ENCODE results near the gene STAG1. TPM values are rescaled to one million over a fixed set of nuclear protein-coding genes. Genes with fewer than 3 reads are reported as not detected.
"Not testable (repeated sequence)": the region's sequence is repeated elsewhere in the genome, so short reads cannot be mapped to it uniquely, and the experiment has no call there.

STAG1 gene
- total RNA-seq, 1 donor from 2014 or later, result 24.1 TPM

DNA sequence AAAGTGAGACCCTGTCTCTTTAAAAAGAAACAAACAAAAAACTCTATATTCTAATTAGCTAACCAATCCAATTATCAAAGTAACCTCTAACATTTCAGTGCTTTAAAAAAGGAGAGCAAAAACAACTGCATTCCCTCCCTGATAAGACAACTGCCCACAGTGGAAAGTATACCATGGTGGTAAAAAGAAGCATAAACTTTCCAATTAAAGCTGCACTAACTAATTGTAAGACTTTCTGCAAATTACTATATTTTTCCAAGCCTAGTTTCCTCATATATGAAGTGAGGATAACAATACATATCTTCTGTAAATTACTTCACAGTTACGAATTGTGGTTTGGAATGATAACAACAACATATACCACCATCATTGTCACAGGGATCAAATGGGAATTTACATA, 35.5 kb downstream of the STAG1 start:
- H3K9me3 Mint-ChIP-seq (ENCODE audit: unreplicated experiment), result no peaks in the 10 kb centered on the region
- peaks cover 93% of the 10 kb centered on the region for H3K79me2 ChIP-seq (ENCODE audit: insufficient read depth, low read length)

DNA sequence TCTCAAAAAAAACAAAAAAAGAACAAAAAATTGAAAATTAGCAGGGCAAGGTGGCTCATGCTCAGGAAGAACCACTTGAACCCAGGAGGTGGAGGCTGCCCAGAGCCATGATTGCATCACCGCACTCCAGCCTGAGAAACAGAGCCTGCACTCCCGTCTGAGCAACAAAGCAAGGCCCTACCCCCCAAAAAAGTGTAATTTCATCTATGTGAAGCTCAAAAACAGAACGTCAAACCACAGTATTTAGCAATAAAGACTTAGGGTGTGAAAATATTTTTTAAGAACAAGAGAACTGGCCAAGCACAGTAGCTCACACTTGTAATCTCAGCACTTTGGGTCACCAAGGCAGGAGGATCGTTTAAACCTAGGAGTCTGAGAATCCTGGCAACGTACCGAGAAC, 38.2 kb downstream of the STAG1 start:
- DNase-seq (ENCODE audit: low read depth) (no peak), FAIRE-seq (no peak)
- peaks cover 38% of the 10 kb centered on the region for H4K20me1 ChIP-seq (ENCODE audit: insufficient read depth, low read length)
- no peak overlapping the region for H3K9ac ChIP-seq (ENCODE audit: low read length)
- peaks cover 95% of the 10 kb centered on the region for H3K79me2 ChIP-seq (ENCODE audit: insufficient read depth, low read length)
- no peaks in the 10 kb centered on the region for H3K27me3 ChIP-seq (ENCODE audit: insufficient read depth, low read length)
- H3K4me1 ChIP-seq (ENCODE audit: insufficient read depth, low read length), result no peaks in the 10 kb centered on the region
- no peak for TF ChIP-seq EZH2 (IDR thresholded peaks at IDR 0.05; ENCODE audit: insufficient read depth, low read length)
- TF ChIP-seq, protein P1, sequence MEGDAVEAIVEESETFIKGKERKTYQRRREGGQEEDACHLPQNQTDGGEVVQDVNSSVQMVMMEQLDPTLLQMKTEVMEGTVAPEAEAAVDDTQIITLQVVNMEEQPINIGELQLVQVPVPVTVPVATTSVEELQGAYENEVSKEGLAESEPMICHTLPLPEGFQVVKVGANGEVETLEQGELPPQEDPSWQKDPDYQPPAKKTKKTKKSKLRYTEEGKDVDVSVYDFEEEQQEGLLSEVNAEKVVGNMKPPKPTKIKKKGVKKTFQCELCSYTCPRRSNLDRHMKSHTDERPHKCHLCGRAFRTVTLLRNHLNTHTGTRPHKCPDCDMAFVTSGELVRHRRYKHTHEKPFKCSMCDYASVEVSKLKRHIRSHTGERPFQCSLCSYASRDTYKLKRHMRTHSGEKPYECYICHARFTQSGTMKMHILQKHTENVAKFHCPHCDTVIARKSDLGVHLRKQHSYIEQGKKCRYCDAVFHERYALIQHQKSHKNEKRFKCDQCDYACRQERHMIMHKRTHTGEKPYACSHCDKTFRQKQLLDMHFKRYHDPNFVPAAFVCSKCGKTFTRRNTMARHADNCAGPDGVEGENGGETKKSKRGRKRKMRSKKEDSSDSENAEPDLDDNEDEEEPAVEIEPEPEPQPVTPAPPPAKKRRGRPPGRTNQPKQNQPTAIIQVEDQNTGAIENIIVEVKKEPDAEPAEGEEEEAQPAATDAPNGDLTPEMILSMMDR (IDR thresholded peaks at IDR 0.05; ENCODE audit: insufficient read depth, low read depth, low read length), result no peak
- H3K9me3 Mint-ChIP-seq (ENCODE audit: unreplicated experiment), result no peaks in the 10 kb centered on the region
- no peak overlapping the region for H2AFZ ChIP-seq (ENCODE audit: low read depth, low read length)
- no peaks in the 10 kb centered on the region for H3K36me3 Mint-ChIP-seq (ENCODE audit: low read depth, unreplicated experiment)
- no peaks in the 10 kb centered on the region for H3K9me3 ChIP-seq (ENCODE audit: insufficient read depth, low read depth, low read length)
- no peaks in the 10 kb centered on the region for H3K27me3 Mint-ChIP-seq (ENCODE audit: low read depth, unreplicated experiment)
- H3K27ac Mint-ChIP-seq (ENCODE audit: unreplicated experiment), result no peak overlapping the region
- no peak overlapping the region for H3K4me2 ChIP-seq (ENCODE audit: low read length)
- no peak overlapping the region for H3K27ac ChIP-seq (ENCODE audit: low read depth, low read length)
- H3K4me3 Mint-ChIP-seq (ENCODE audit: unreplicated experiment), result no peak overlapping the region
- no peaks in the 10 kb centered on the region for H3K36me3 ChIP-seq (ENCODE audit: insufficient read depth, low read length)
- H3K4me3 ChIP-seq (ENCODE audit: insufficient read depth, low read depth, low read length), result no peak overlapping the region
- H3K4me1 Mint-ChIP-seq (ENCODE audit: low read depth, unreplicated experiment), result no peaks in the 10 kb centered on the region

More for the DNA sequence above, 35.5 kb downstream of the STAG1 start:
- Histone ChIP-seq H3K27ac (ENCODE audit: low read depth, low read length) (no peak overlapping the region), H3K9me3 (ENCODE audit: insufficient read depth, low read depth, low read length) (no peaks in the 10 kb centered on the region), H3K27me3 (ENCODE audit: insufficient read depth, low read length) (no peaks in the 10 kb centered on the region), H3K4me1 (ENCODE audit: insufficient read depth, low read length) (no peaks in the 10 kb centered on the region), H2AFZ (ENCODE audit: low read depth, low read length) (no peak overlapping the region), H3K9ac (ENCODE audit: low read length) (no peak overlapping the region), H3K4me2 (ENCODE audit: low read length) (no peak overlapping the region), H3K4me3 (ENCODE audit: insufficient read depth, low read depth, low read length) (no peak overlapping the region), H3K36me3 (ENCODE audit: insufficient read depth, low read length) (no peaks in the 10 kb centered on the region), H4K20me1 (ENCODE audit: insufficient read depth, low read length) (peaks cover 32% of the 10 kb centered on the region)
- DNase-seq (ENCODE audit: low read depth), result no peak
- H3K36me3 Mint-ChIP-seq (ENCODE audit: low read depth, unreplicated experiment), result no peaks in the 10 kb centered on the region
- no peaks in the 10 kb centered on the region for H3K4me1 Mint-ChIP-seq (ENCODE audit: low read depth, unreplicated experiment)
- no peak overlapping the region for H3K27ac Mint-ChIP-seq (ENCODE audit: unreplicated experiment)
- H3K27me3 Mint-ChIP-seq (ENCODE audit: low read depth, unreplicated experiment), result no peaks in the 10 kb centered on the region
- H3K4me3 Mint-ChIP-seq (ENCODE audit: unreplicated experiment), result no peak overlapping the region
- no peak for FAIRE-seq
- no peak for TF ChIP-seq EZH2 (IDR thresholded peaks at IDR 0.05; ENCODE audit: insufficient read depth, low read length)
- TF ChIP-seq, protein P1 (IDR thresholded peaks at IDR 0.05; ENCODE audit: insufficient read depth, low read depth, low read length), result no peak

DNA sequence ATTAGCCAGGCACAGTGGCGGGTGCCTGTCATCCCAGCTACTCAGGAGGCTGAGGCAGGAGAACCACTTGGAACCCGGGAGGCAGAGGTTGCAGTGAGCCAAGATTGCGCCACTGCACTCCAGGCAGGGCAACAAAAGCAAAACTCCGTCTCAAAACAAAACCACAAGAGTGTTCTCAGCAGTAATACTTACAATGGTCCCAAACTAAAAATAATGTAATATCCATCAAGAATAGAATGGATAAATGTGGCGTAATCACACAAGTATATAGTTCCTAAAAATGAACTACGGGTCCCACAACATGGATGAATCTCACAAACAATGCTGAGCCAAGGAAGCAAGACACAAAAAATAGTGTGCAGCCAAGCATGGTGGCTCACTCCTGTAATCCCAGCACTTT, 39.2 kb downstream of the STAG1 start:
- no peaks in the 10 kb centered on the region for H3K36me3 Mint-ChIP-seq (ENCODE audit: low read depth, unreplicated experiment)
- Histone ChIP-seq H4K20me1 (ENCODE audit: insufficient read depth, low read length) (peaks cover 46% of the 10 kb centered on the region), H3K9me3 (ENCODE audit: insufficient read depth, low read depth, low read length) (no peaks in the 10 kb centered on the region), H3K27me3 (ENCODE audit: insufficient read depth, low read length) (no peaks in the 10 kb centered on the region), H2AFZ (ENCODE audit: low read depth, low read length) (no peak overlapping the region), H3K9ac (ENCODE audit: low read length) (no peak overlapping the region), H3K4me2 (ENCODE audit: low read length) (no peak overlapping the region), H3K4me3 (ENCODE audit: insufficient read depth, low read depth, low read length) (no peak overlapping the region), H3K36me3 (ENCODE audit: insufficient read depth, low read length) (no peaks in the 10 kb centered on the region), H3K27ac (ENCODE audit: low read depth, low read length) (no peak overlapping the region), H3K79me2 (ENCODE audit: insufficient read depth, low read length) (peaks cover 94% of the 10 kb centered on the region), H3K4me1 (ENCODE audit: insufficient read depth, low read length) (no peaks in the 10 kb centered on the region)
- H3K9me3 Mint-ChIP-seq (ENCODE audit: unreplicated experiment), result no peaks in the 10 kb centered on the region
- H3K27ac Mint-ChIP-seq (ENCODE audit: unreplicated experiment), result no peak overlapping the region
- no peak overlapping the region for H3K4me3 Mint-ChIP-seq (ENCODE audit: unreplicated experiment)
- no peaks in the 10 kb centered on the region for H3K27me3 Mint-ChIP-seq (ENCODE audit: low read depth, unreplicated experiment)
- DNase-seq (ENCODE audit: low read depth) (no peak), FAIRE-seq (no peak)
- TF ChIP-seq, protein P1 (IDR thresholded peaks at IDR 0.05; ENCODE audit: insufficient read depth, low read depth, low read length), result no peak
- no peak for TF ChIP-seq EZH2 (IDR thresholded peaks at IDR 0.05; ENCODE audit: insufficient read depth, low read length)
- no peaks in the 10 kb centered on the region for H3K4me1 Mint-ChIP-seq (ENCODE audit: low read depth, unreplicated experiment)

DNA sequence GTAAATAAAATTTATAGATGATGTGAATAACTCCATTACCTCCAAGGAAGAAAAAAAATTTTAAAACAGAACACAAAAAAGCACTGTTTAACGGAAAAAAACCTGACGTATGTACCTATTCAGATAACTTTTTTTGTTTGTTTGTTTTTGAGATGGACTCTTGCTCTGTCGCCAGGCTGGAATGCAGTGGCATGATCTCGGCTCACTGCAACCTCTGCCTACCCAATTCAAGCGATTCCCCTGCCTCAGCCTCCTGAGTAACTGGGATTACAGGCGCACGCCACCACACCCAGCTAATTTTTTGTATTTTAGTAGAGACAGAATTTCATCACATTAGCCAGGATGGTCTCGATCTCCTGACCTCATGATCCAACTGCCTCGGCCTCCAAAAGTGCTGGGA, 40.3 kb downstream of the STAG1 start:
- not testable (repeated sequence) for H3K9me3 Mint-ChIP-seq (ENCODE audit: unreplicated experiment); H3K36me3 ChIP-seq (ENCODE audit: insufficient read depth, low read length); H3K9ac ChIP-seq (ENCODE audit: low read length); H3K4me2 ChIP-seq (ENCODE audit: low read length); H3K4me1 ChIP-seq (ENCODE audit: insufficient read depth, low read length); H3K4me1 Mint-ChIP-seq (ENCODE audit: low read depth, unreplicated experiment); H3K27ac ChIP-seq (ENCODE audit: low read depth, low read length); DNase-seq (ENCODE audit: low read depth); H2AFZ ChIP-seq (ENCODE audit: low read depth, low read length); H3K27me3 Mint-ChIP-seq (ENCODE audit: low read depth, unreplicated experiment); H3K27ac Mint-ChIP-seq (ENCODE audit: unreplicated experiment); H3K36me3 Mint-ChIP-seq (ENCODE audit: low read depth, unreplicated experiment); H3K27me3 ChIP-seq (ENCODE audit: insufficient read depth, low read length); H3K9me3 ChIP-seq (ENCODE audit: insufficient read depth, low read depth, low read length); H3K4me3 Mint-ChIP-seq (ENCODE audit: unreplicated experiment); H3K4me3 ChIP-seq (ENCODE audit: insufficient read depth, low read depth, low read length); FAIRE-seq
- H4K20me1 ChIP-seq (ENCODE audit: insufficient read depth, low read length), result peaks cover 51% of the 10 kb centered on the region
- peaks cover 94% of the 10 kb centered on the region for H3K79me2 ChIP-seq (ENCODE audit: insufficient read depth, low read length)

Data from astrocyte (in vitro differentiated cells and primary cell).